SU-DHL-6 (cell line): ENCODE measurements around the gene CCDC85A.

ENCODE experiments used
- CTCF ChIP-seq: fragments of 200-600 bp; sonication (generic); IDR thresholded peaks from one replicate; pipeline ENCODE4 v1.5.1; 2017; ENCODE audit warnings: antibody characterized with exemption, mild to moderate bottlenecking, low read length, moderate library complexity; ENCODE audit not compliant: insufficient read depth, poor library complexity, severe bottlenecking
- EZH2phosphoT487 ChIP-seq: fragments of 200-600 bp; sonication (generic), shearing (Covaris generic); conservative IDR thresholded peaks from 2 replicates; pipeline ENCODE4 v1.6.1; 2018; ENCODE audit warnings: mild to moderate bottlenecking, antibody characterized with exemption, low read length, moderate library complexity, mixed read lengths

- TF ChIP-seq CTCF (no peak), EZH2phosphoT487 (no peak)
Measured at GRCh38 chr2:56364902-56365301, 181.1 kb downstream of the CCDC85A start.
